Naive thymus-derived CD4-positive, alpha-beta T cell (primary cell): ENCODE results near the gene MTERF4. TPM values are rescaled to one million over a fixed set of nuclear protein-coding genes. Genes with fewer than 3 reads are reported as not detected.
A peak's percentile ranks its signal among the peaks of the same experiment; 100 is the strongest.

Experiments
- ATAC-seq: fragments of 150-1000 bp; cut with Tn5 transposase; 2 replicates; pipeline ENCODE4 v1.10.0; 2021; ENCODE audit warnings: mild to moderate bottlenecking, moderate library complexity
- CTCF ChIA-PET: fragments of 350-600 bp; sonication (Branson Sonifier 250); formaldehyde crosslinking; loops from one replicate; lab custom pipeline; 2021; ENCODE audit warnings: antibody characterized with exemption; lab: Charles Lee
- POLR2A ChIA-PET: fragments of 350-600 bp; sonication (Branson Sonifier 250); formaldehyde crosslinking; loops from one replicate; lab custom pipeline; 2021; ENCODE audit warnings: antibody characterized with exemption, inconsistent platforms; lab: Charles Lee
- DNase-seq, 9 donors: peaks; one replicate each; pipeline versions ENCODE4 v3.0.0 to v3.0.0-alpha.2; 2020 to 2022; ENCODE audit warnings: mixed read lengths in 1 of 9
- H3K27ac ChIP-seq: one replicate; pipeline ENCODE4 v1.7.0; 2013; ENCODE audit warnings: mild to moderate bottlenecking, low read depth, low read length, moderate library complexity
- H3K27me3 ChIP-seq, 2 donors: one replicate each; pipeline ENCODE4 v1.7.0; 2013; ENCODE audit warnings: low read length in 2 of 2, mild to moderate bottlenecking in 2 of 2, moderate library complexity in 2 of 2; ENCODE audit not compliant: control insufficient read depth in 2 of 2, insufficient read depth in 2 of 2
- H3K36me3 ChIP-seq, 3 experiments: 1 replicate in 2 of 3; 2 replicates in 1 of 3; pipeline ENCODE4 v1.7.0; 2013; ENCODE audit warnings: low read length in 3 of 3, mild to moderate bottlenecking in 3 of 3, moderate library complexity in 1 of 3; ENCODE audit not compliant: insufficient read depth in 3 of 3, control insufficient read depth in 2 of 3
- H3K4me1 ChIP-seq, 2 donors: one replicate each; pipeline ENCODE4 v1.7.0; 2013; ENCODE audit warnings: low read length in 2 of 2, mild to moderate bottlenecking in 2 of 2, moderate library complexity in 1 of 2; ENCODE audit not compliant: control insufficient read depth in 2 of 2, insufficient read depth in 2 of 2
- H3K4me3 ChIP-seq: 2 replicates; pipeline ENCODE4 v1.7.0; 2013; ENCODE audit warnings: mild to moderate bottlenecking, low read length
- H3K9me3 ChIP-seq, 3 experiments: 1 replicate in 2 of 3; 2 replicates in 1 of 3; pipeline ENCODE4 v1.7.0; 2013; ENCODE audit warnings: low read length in 3 of 3; ENCODE audit not compliant: control insufficient read depth in 2 of 3
- H3K27ac Mint-ChIP-seq, 9 donors: one replicate each; pipeline ENCODE4 v1.8.0; 2020 to 2022; ENCODE audit warnings: mixed read lengths in 9 of 9, mild to moderate bottlenecking in 8 of 9, moderate library complexity in 5 of 9, inconsistent platforms in 2 of 9
- H3K27me3 Mint-ChIP-seq, 5 donors: one replicate each; pipeline ENCODE4 v1.8.0; 2021 to 2022; ENCODE audit warnings: mixed read lengths in 5 of 5, mild to moderate bottlenecking in 1 of 5
- H3K36me3 Mint-ChIP-seq, 5 donors: one replicate each; pipeline ENCODE4 v1.8.0; 2020 to 2022; ENCODE audit warnings: mixed read lengths in 5 of 5, mild to moderate bottlenecking in 3 of 5, inconsistent platforms in 1 of 5
- H3K4me1 Mint-ChIP-seq, 7 donors: one replicate each; pipeline ENCODE4 v1.8.0; 2020 to 2022; ENCODE audit warnings: mixed read lengths in 7 of 7, mild to moderate bottlenecking in 3 of 7, inconsistent platforms in 1 of 7
- H3K4me3 Mint-ChIP-seq, 10 donors: one replicate each; pipeline ENCODE4 v1.8.0; 2020 to 2022; ENCODE audit warnings: mild to moderate bottlenecking in 10 of 10, mixed read lengths in 10 of 10, moderate library complexity in 6 of 10, inconsistent platforms in 2 of 10
- H3K9me3 Mint-ChIP-seq, 11 donors: one replicate each; pipeline ENCODE4 v1.8.0; 2020 to 2022; ENCODE audit warnings: mixed read lengths in 11 of 11, mild to moderate bottlenecking in 4 of 11, inconsistent platforms in 1 of 11, moderate library complexity in 1 of 11
- intact Hi-C, 2 donors: fragments of 100-400 bp; cut with micrococcal nuclease; formaldehyde crosslinking; loops; one replicate each; pipeline ENCODE4 v1.15.1; 2023
- polyA plus RNA-seq, 2 donors: library from polyadenylated mRNA; unstranded; fragments of 300-500 nt; fragmentation: Illumina TruSeq; gene quantifications; one replicate each; pipeline ENCODE4 v1.2.3, GENCODE V29; 2021
- total RNA-seq, 6 experiments: library from RNA in 5 of 6; stranded (reverse) in 5 of 6; gene quantifications; 1 replicate in 5 of 6; 2 replicates in 1 of 6; pipeline ENCODE4 v1.2.3 and lab custom pipeline; 2021 to 2026

Gene MTERF4
- total and polyA plus RNA-seq, 7 experiments from 2014 or later: 45.3 to 214 (median 82.3) TPM

GRCh38 chr2:241111440-241111805 lies 9.3 kb upstream of the MTERF4 start:
- H3K27ac ChIP-seq: peak overlapping the region; percentile 70

GRCh38 chr2:241110607-241111439 lies 8.7 kb upstream of the MTERF4 start:
- H3K36me3 ChIP-seq: peaks cover 0 to 23% (median 7%) of the 10 kb centered on the region in 3 experiments
- DNase-seq (no peak), ATAC-seq (peak; percentile 17)
- Mint-ChIP-seq H3K9me3 (peaks cover 0 to 11% (median 8%) of the 10 kb centered on the region in 11 donors), H3K27ac (peak overlapping the region; percentile 81 to 99 (median 98)), H3K36me3 (peaks cover 16 to 63% (median 34%) of the 10 kb centered on the region in 5 donors), H3K27me3 (no peaks in the 10 kb centered on the region), H3K4me3 (peak overlapping the region; percentile 68 to 89 (median 82)), H3K4me1 (peaks cover 22 to 64% (median 63%) of the 10 kb centered on the region in 7 donors)
- ChIA-PET POLR2A (interaction anchor here (0.6 to 13.6 kb wide), 9 partner anchors 10 to 101 kb away, joined by 3 to 150 read pairs (median 4); partner anchors contain the start of genes MTERF4, PASK and PPP1R7), CTCF (interaction anchor here (0.6 to 1.8 kb wide), 4 partner anchors 15 to 403 kb away, joined by 3 to 6 read pairs (median 4); partner anchors contain the start of gene PPP1R7)
- H3K4me3 ChIP-seq: peak overlapping the region; percentile 56
- intact Hi-C loops: no loop called here
- H3K27me3 ChIP-seq: no peaks in the 10 kb centered on the region
- peaks cover 0 to 6% (median 0%) of the 10 kb centered on the region in 3 experiments for H3K9me3 ChIP-seq
- peaks cover 36 to 42% of the 10 kb centered on the region in 2 donors for H3K4me1 ChIP-seq
- H3K27ac ChIP-seq: peak overlapping the region; percentile 70

More at GRCh38 chr2:241111440-241111805, 9.3 kb upstream of the MTERF4 start:
- ATAC-seq (peak; percentile 36), DNase-seq (peak in 2 of 9 donors; percentile 27 to 33)
- CTCF ChIA-PET: interaction anchor here (0.6 to 1.8 kb wide), 2 partner anchors 39 to 402 kb away, joined by 4 to 6 read pairs; partner anchors contain the start of gene PPP1R7
- Histone ChIP-seq H3K9me3 (peaks cover 0 to 6% (median 0%) of the 10 kb centered on the region in 3 experiments), H3K4me3 (peak overlapping the region; percentile 56), H3K27me3 (no peaks in the 10 kb centered on the region), H3K36me3 (peaks cover 0 to 23% (median 7%) of the 10 kb centered on the region in 3 experiments), H3K4me1 (peaks cover 34 to 42% of the 10 kb centered on the region in 2 donors)
- Mint-ChIP-seq H3K36me3 (peaks cover 16 to 68% (median 34%) of the 10 kb centered on the region in 5 donors), H3K4me3 (peak overlapping the region; percentile 73 to 89 (median 83)), H3K4me1 (peaks cover 22 to 58% (median 57%) of the 10 kb centered on the region in 7 donors), H3K9me3 (peaks cover 0 to 11% (median 8%) of the 10 kb centered on the region in 11 donors), H3K27ac (peak overlapping the region; percentile 77 to 99 (median 97)), H3K27me3 (no peaks in the 10 kb centered on the region)
- POLR2A ChIA-PET: interaction anchor here (1.1 to 13.6 kb wide), 5 partner anchors 10 to 39 kb away, joined by 3 to 150 read pairs (median 68); partner anchors contain the start of genes MTERF4, PASK and PPP1R7
- intact Hi-C loops: no loop called here

- H3K4me3 Mint-ChIP-seq: peak overlapping the region in 9 of 10 donors; percentile 60 to 89 (median 82)
- H3K27ac ChIP-seq: peak overlapping the region; percentile 70
- no peak for ATAC-seq
- POLR2A ChIA-PET: interaction anchor here (0.6 to 13.6 kb wide), 10 partner anchors 9 to 101 kb away, joined by 3 to 150 read pairs (median 5); partner anchors contain the start of genes MTERF4, PASK and PPP1R7
- H3K4me1 Mint-ChIP-seq: peaks cover 24 to 71% (median 65%) of the 10 kb centered on the region in 7 donors
- H3K27ac Mint-ChIP-seq: peak overlapping the region; percentile 94 to 99 (median 99)
- H3K4me3 ChIP-seq: peak overlapping the region; percentile 56
- H3K36me3 Mint-ChIP-seq: peaks cover 16 to 56% (median 32%) of the 10 kb centered on the region in 5 donors
- no peaks in the 10 kb centered on the region for H3K27me3 Mint-ChIP-seq
- intact Hi-C loops: no loop called here
- peaks cover 41 to 42% of the 10 kb centered on the region in 2 donors for H3K4me1 ChIP-seq
- peaks cover 0 to 6% (median 0%) of the 10 kb centered on the region in 3 experiments for H3K9me3 ChIP-seq
- H3K27me3 ChIP-seq: no peaks in the 10 kb centered on the region
- CTCF ChIA-PET: interaction anchor here (0.6 to 1.8 kb wide), 5 partner anchors 14 to 85 kb away, joined by 3 to 6 read pairs (median 3); partner anchors contain the start of gene PPP1R7
- no peak for DNase-seq
- H3K36me3 ChIP-seq: peaks cover 0 to 23% (median 7%) of the 10 kb centered on the region in 3 experiments
- H3K9me3 Mint-ChIP-seq: peaks cover 0 to 9% (median 8%) of the 10 kb centered on the region in 11 donors
These were observed 8.1 kb upstream of the MTERF4 start for GRCh38 chr2:241110089-241110606.

- ATAC-seq (no peak), DNase-seq (peak in 1 of 9 donors; percentile 58)
- no peaks in the 10 kb centered on the region for H3K27me3 Mint-ChIP-seq
- peak overlapping the region; percentile 94 to 99 (median 99) for H3K27ac Mint-ChIP-seq
- Histone ChIP-seq H3K9me3 (peaks cover 0 to 6% (median 0%) of the 10 kb centered on the region in 3 experiments), H3K4me3 (peak overlapping the region; percentile 58), H3K27ac (peak overlapping the region; percentile 70), H3K27me3 (no peaks in the 10 kb centered on the region), H3K4me1 (peaks cover 42 to 48% of the 10 kb centered on the region in 2 donors), H3K36me3 (peaks cover 0 to 23% (median 7%) of the 10 kb centered on the region in 3 experiments)
- ChIA-PET CTCF (interaction anchor here (0.6 to 1.8 kb wide), 3 partner anchors 14 to 86 kb away, joined by 3 to 6 read pairs (median 3); no protein-coding TSS in a partner anchor), POLR2A (interaction anchor here (0.6 to 13.6 kb wide), 9 partner anchors 8 to 206 kb away, joined by 3 to 150 read pairs (median 6); partner anchors contain the start of genes HDLBP, MTERF4, PASK and PPP1R7)
- peaks cover 24 to 74% (median 61%) of the 10 kb centered on the region in 7 donors for H3K4me1 Mint-ChIP-seq
- peaks cover 10 to 49% (median 27%) of the 10 kb centered on the region in 5 donors for H3K36me3 Mint-ChIP-seq
- H3K4me3 Mint-ChIP-seq: peak overlapping the region; percentile 73 to 89 (median 82)
- intact Hi-C loops: loop anchor here in 1 of 2 donors (2.0 to 10.0 kb wide), 3 partner anchors 15 to 775 kb away; partner anchors contain the start of gene STK25
- peaks cover 0 to 9% (median 8%) of the 10 kb centered on the region in 11 donors for H3K9me3 Mint-ChIP-seq
These were observed 7.4 kb upstream of the MTERF4 start for GRCh38 chr2:241109210-241110088.
